ENCODE measurements around the gene CLIP3.
"Not testable (repeated sequence)": the region's sequence is repeated elsewhere in the genome, so short reads cannot be mapped to it uniquely, and the experiment has no call there.

Gene CLIP3

DNA sequence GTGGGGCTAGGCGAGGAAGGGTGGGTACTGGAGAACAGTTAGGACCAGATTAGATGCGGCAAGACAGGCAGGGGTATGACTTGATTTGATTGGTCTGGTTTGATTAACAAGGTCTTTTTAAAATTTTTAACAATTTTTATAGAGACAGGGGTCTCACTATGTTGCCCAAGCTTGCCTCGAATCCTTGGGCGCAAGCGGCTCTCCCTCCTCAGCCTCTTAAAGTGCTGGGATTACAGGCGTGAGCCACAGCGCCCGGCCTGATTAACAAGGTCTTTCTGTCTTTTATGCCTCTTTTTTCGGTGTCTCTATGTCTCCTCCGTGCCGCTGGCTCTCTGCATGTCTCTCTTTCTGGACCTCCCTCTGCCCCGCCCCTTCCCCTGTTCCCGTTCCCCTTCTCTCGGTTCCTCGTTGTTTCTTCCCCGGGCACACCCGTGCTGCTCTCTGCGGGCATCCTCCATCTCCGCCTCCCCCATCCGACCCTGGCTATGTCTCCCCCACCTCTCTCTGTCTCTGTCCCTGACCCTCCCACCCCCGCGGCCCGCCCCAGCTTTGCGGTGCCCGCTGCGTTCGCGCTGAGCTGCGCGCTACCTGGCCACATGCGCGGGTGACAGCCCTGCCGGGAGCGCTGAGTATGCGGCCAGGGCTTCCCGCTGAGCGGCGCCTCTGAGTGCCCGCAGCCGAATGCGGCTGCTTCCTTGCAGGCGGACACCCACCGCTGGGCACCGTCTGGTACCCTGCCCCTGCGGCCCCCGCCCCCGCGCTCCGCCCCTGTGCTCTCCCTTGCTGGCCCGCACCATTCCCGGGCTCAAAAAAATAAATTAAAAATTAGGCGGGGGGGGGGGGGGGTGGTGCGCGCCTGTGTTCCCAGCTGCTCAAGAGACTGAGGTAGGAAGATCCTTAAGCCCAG lies 45.8 kb downstream of the CLIP3 start:
- no peak for FAIRE-seq
- DNase-seq (ENCODE audit: insufficient read length) = no peak
- TF ChIP-seq POLR2A (IDR thresholded peaks at IDR 0.05; ENCODE audit: low read depth, low read length) (no peak), POLR2AphosphoS5 (IDR thresholded peaks at IDR 0.05; ENCODE audit: low read depth, low read length) (no peak), TAF1 (IDR thresholded peaks at IDR 0.05; ENCODE audit: borderline replicate concordance, low read depth, low read length) (no peak)

DNA sequence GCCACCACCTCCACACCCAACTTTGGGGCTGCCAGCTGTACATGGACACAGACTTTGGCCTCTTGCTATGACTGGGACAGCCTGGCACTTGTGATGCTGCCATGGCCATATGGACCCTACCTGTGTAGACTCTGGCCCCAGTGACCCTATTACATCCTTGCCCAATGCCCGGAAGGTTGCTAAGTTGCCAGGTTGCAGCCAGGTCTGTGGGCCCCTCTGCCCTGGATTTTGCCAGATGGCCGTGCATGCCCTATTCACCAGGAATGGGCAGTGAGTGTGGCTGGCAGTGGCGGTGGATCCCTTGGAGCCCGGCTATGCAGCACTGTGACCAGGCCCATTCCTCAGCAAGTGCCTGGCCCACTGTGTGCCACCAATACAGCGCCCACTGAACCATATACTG lies 46.6 kb downstream of the CLIP3 start:
- DNase-seq (ENCODE audit: insufficient read length) (no peak), FAIRE-seq (no peak)
- no peak for TF ChIP-seq POLR2A (IDR thresholded peaks at IDR 0.05; ENCODE audit: low read depth, low read length)
- no peak for TF ChIP-seq TAF1 (IDR thresholded peaks at IDR 0.05; ENCODE audit: borderline replicate concordance, low read depth, low read length)
- no peak for TF ChIP-seq POLR2AphosphoS5 (IDR thresholded peaks at IDR 0.05; ENCODE audit: low read depth, low read length)

DNA sequence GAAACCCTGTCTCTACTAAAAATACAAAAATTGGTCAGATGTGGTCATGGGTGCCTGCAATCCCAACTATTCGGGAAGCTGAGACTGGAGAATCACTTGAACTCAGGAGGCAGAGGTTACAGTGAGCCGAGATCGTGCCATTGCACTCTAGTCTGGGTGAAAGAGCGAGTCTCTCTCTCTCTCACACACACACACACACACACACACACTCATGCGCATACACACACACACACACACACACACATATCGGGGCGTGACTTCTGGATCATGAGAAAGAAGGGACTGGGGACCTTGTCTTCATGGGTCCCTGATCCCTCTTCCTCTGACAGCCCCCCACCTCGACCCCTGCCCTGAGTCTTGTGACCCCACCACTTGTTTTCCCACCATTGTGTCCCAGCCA lies 49.5 kb downstream of the CLIP3 start:
- no peak for TF ChIP-seq TAF1 (IDR thresholded peaks at IDR 0.05; ENCODE audit: borderline replicate concordance, low read depth, low read length)
- no peak for TF ChIP-seq POLR2A (IDR thresholded peaks at IDR 0.05; ENCODE audit: low read depth, low read length)
- TF ChIP-seq POLR2AphosphoS5 (IDR thresholded peaks at IDR 0.05; ENCODE audit: low read depth, low read length) = no peak
- FAIRE-seq (no peak), DNase-seq (ENCODE audit: insufficient read length) (no peak)

DNA sequence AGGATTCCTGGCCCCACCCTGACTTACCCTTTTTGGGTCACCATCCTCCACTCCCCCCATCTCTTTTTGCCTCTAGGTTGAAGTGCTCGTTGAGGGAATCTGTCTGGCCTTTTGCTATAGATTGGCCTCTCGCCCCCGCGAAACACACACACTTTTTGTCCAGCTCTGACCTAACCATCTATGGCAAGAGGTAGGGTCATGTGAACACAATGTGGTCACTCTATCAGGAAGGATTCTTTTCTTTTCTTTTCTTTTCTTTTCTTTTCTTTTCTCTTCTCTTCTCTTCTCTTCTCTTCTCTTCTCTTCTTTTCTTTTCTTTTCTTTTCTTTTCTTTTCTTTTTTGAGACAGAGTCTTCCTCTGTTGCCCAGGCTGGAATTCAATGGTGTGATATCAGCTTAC lies 51.7 kb downstream of the CLIP3 start:
- DNase-seq (ENCODE audit: insufficient read length); FAIRE-seq: not testable (repeated sequence)

DNA sequence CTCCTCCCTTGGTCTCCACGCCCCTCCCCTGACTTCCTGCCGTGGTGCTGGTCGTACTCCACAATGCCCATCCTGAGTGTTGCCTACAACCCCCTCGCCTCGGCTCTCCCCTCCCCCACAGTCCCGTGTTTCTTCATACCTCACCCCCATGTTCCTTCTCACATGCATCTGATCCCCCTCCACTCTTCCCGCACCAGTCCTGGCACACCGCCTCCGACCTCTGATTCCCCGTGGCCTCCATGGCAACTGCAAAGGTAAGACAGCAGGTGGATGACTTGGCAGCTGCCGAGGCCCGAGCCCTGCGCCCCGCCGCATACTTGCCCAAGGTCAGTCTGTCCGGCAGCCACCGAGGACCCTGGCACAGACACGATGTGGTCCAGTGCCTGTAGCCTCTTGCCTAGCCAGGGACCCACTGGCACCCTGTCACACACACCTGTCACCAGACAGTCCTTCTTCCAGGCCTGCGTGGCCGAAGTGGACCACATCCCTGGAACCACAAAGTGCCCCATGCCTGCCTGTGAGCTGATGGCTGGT lies 53.8 kb downstream of the CLIP3 start:
- FAIRE-seq = no peak
- no peak for DNase-seq (ENCODE audit: insufficient read length)

DNA sequence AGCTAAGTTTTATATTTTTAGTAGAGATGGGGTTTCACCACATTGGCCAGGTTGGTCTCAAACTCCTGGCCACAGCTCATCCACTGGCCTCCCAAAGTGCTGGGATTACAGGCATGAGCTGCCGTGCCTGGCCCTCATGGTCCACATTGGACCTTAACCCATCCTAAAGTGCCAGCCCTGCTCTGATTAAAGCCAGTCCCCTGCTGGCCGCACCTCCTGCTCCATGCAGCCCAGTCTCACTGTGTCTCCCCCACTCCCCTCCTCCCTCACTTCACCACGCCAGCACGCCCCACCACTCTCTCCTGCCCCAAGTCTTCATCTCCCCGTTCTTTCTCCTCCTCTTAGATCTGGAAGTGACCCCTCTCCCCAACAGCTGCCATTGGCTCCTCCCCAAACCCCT lies 54.4 kb downstream of the CLIP3 start:
- DNase-seq (ENCODE audit: insufficient read length) (no peak), FAIRE-seq (no peak)
- TF ChIP-seq POLR2AphosphoS5 (IDR thresholded peaks at IDR 0.05; ENCODE audit: low read depth, low read length) (no peak), POLR2A (IDR thresholded peaks at IDR 0.05; ENCODE audit: low read depth, low read length) (no peak), TAF1 (IDR thresholded peaks at IDR 0.05; ENCODE audit: borderline replicate concordance, low read depth, low read length) (no peak)

More for the DNA sequence above, 53.8 kb downstream of the CLIP3 start:
- TF ChIP-seq POLR2A (IDR thresholded peaks at IDR 0.05; ENCODE audit: low read depth, low read length) (no peak), TAF1 (IDR thresholded peaks at IDR 0.05; ENCODE audit: borderline replicate concordance, low read depth, low read length) (no peak), POLR2AphosphoS5 (IDR thresholded peaks at IDR 0.05; ENCODE audit: low read depth, low read length) (no peak)

DNA sequence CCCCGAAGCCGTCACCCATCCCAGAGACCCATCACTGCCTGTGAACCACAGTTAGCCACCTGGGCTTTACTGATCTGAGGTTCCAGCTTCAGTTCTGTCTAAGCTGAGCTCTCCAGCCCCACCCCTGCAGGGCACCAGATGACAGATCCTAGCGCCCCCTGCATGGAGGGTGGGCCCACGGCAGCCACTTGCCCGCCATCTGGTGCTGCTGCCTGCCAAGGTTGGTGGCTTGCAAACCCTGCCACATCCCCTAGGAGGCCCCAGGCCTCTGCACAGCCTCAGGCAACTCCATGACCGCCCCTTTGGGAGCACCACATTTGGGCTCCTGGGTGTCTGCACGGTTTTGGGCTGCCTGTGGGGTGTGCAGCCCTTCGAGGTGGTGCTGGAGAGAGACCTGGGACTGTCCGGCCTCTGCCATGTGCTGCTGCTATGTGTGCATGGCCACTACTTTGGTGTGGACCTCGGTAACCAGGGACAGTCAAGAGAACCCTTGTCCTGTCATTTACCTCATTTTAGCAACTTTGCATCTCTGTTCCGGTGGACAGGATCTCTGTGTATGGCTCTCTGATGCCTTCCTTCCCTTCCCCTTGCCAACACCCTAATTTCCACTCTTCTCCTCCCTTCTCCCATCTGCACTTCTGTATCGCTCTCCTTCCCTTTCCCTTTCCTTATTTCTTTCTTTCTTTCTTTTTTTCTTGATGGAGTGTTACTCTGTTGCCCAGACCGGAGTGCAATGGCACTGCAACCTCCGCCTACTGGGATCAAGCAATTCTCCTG lies 55.0 kb downstream of the CLIP3 start:
- DNase-seq (ENCODE audit: insufficient read length) = no peak
- TF ChIP-seq POLR2A (IDR thresholded peaks at IDR 0.05; ENCODE audit: low read depth, low read length) (no peak), POLR2AphosphoS5 (IDR thresholded peaks at IDR 0.05; ENCODE audit: low read depth, low read length) (no peak), TAF1 (IDR thresholded peaks at IDR 0.05; ENCODE audit: borderline replicate concordance, low read depth, low read length) (no peak)
- FAIRE-seq = no peak

DNA sequence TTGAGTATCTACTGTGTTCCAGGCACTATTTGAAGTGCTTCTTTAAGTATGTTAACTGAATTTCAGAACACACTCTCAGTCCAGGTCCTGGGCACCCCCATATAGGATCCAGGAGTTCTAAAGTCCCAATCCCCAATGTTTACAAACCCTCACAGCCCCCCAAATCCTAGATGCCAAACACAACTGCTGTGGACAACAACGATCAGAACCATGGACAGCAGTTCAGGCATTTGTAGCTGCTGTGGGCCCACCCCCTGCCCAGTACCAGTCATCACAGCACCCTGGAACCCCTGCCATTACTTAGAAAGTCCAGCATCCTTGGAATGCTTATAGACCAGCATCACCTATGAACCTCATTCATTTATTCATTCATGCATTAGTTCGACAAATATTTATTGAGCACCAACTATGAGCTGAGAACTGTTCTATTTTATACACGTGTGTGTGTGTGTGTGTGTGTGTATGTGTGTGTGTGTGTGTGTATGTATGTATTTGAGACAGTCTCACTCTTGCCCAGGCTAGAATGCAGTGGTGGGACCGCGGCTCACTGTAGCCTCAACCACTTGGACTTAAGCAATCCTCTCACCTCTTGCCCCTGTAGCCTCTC lies 57.0 kb downstream of the CLIP3 start:
- TF ChIP-seq POLR2A (IDR thresholded peaks at IDR 0.05; ENCODE audit: low read depth, low read length) (no peak), TAF1 (IDR thresholded peaks at IDR 0.05; ENCODE audit: borderline replicate concordance, low read depth, low read length) (no peak), POLR2AphosphoS5 (IDR thresholded peaks at IDR 0.05; ENCODE audit: low read depth, low read length) (no peak)
- FAIRE-seq = no peak
- DNase-seq (ENCODE audit: insufficient read length) = no peak

DNA sequence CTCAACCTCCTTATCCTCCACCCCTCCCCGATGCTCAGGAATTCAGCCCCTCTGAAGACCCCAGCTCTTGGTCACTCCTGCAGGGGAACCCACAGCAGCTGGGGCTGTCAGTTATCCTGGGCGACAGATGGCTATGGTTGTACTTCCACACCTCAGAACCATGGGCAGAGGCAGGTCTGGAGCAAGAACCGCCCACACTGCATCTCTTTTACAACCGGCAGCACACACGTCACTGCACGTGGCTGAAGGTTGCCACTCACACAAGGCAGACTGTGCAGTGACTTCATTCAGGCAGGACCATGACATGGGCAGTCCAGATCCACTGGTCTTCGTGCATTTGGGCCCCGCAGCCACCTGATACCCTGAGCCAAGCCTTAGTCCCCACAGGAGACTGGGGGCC lies 59.2 kb downstream of the CLIP3 start:
- DNase-seq (ENCODE audit: insufficient read length) (no peak), FAIRE-seq (no peak)
- TF ChIP-seq TAF1 (IDR thresholded peaks at IDR 0.05; ENCODE audit: borderline replicate concordance, low read depth, low read length) (no peak), POLR2A (IDR thresholded peaks at IDR 0.05; ENCODE audit: low read depth, low read length) (no peak), POLR2AphosphoS5 (IDR thresholded peaks at IDR 0.05; ENCODE audit: low read depth, low read length) (no peak)

DNA sequence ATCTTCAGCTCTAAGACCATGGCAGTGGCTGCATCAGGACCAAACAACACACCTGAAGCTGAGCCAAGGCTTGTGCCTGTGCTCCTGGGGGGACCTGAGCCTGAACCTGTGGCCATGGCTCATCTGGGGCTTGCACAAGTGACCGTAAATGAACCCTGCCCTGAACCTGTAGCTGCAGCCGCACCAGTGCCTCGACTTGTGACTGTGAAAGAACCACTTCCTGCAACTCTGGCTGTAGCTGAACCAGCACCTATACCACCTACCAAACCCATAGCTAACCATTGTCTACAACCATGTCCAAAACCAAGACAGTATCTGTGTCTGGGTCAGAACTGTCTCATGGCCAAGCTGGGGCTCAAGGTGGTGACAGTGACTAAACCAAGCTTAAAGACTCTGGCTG lies 65.9 kb downstream of the CLIP3 start:
- TF ChIP-seq POLR2AphosphoS5 (IDR thresholded peaks at IDR 0.05; ENCODE audit: low read depth, low read length) = no peak
- TF ChIP-seq TAF1 (IDR thresholded peaks at IDR 0.05; ENCODE audit: borderline replicate concordance, low read depth, low read length) = no peak
- TF ChIP-seq POLR2A (IDR thresholded peaks at IDR 0.05; ENCODE audit: low read depth, low read length) = no peak
- FAIRE-seq (no peak), DNase-seq (ENCODE audit: insufficient read length) (no peak)

Data from GM12892 (cell line).